Right lung (tissue), 5 donors: ENCODE results near the gene ERMP1. TPM values are rescaled to one million over a fixed set of nuclear protein-coding genes. Genes with fewer than 3 reads are reported as not detected.

Experiments
- polyA plus RNA-seq, 5 donors: library from polyadenylated mRNA; unstranded; fragments of 120-200 nt; gene quantifications; one replicate each; pipeline versions ENCODE4 v1.2.1 to v1.2.3, GENCODE V29; 2013; ENCODE audit warnings: inconsistent platforms in 1 of 5, low replicate concordance in 1 of 5; ENCODE audit not compliant: insufficient read length in 5 of 5, insufficient read depth in 1 of 5

ERMP1 gene
- polyA plus RNA-seq, 5 donors = 13.7 to 25.3 (median 24.1) TPM

Other genes starting within 250 kb of the ERMP1 start
- gene RIC1, start 204.0 kb downstream of the ERMP1 start, polyA plus RNA-seq = 10 to 100 TPM; 23.4 to 33.6 (median 31.2) TPM
- gene MLANA, start 57.8 kb upstream of the ERMP1 start, polyA plus RNA-seq = 1 to 10 TPM in 4 of 5 donors, under 1 TPM in 1; 0.68 to 1.7 (median 1.3) TPM
- 10 to 100 TPM; 19.6 to 29.2 (median 25.8) TPM for gene RANBP6, start 182.5 kb upstream of the ERMP1 start, polyA plus RNA-seq